Liver (tissue), 3 donors: ENCODE results near the gene ABCC1.

ENCODE experiments used
- CTCF ChIP-seq: fragments of 150-350 bp; IDR thresholded peaks from 2 replicates; pipeline ENCODE4 v1.5.1; 2017; ENCODE audit warnings: improper control_type of control experiment, low read depth, low read length; ENCODE audit not compliant: missing input control
- FOXA2 ChIP-seq: IDR thresholded peaks from 2 replicates; pipeline ENCODE4 v1.6.1; 2016; ENCODE audit warnings: antibody characterized with exemption
- JUND ChIP-seq, 2 donors: IDR thresholded peaks; 2 replicates each; pipeline ENCODE4 v1.6.1; 2016; ENCODE audit warnings: antibody characterized with exemption in 2 of 2
- RAD21 ChIP-seq, 2 donors: IDR thresholded peaks; 2 replicates each; pipeline ENCODE4 v1.6.1; 2016; ENCODE audit warnings: antibody characterized with exemption in 2 of 2, mild to moderate bottlenecking in 2 of 2
- REST ChIP-seq: IDR thresholded peaks from 2 replicates; pipeline ENCODE4 v1.6.1; 2016; ENCODE audit warnings: antibody characterized with exemption, mild to moderate bottlenecking
- RXRA ChIP-seq, 2 donors: IDR thresholded peaks; 2 replicates each; pipeline ENCODE4 v1.6.1; 2017 to 2018; ENCODE audit warnings: antibody characterized with exemption in 2 of 2, mild to moderate bottlenecking in 1 of 2
- SP1 ChIP-seq: IDR thresholded peaks from 2 replicates; pipeline ENCODE4 v1.6.1; 2018; ENCODE audit warnings: antibody characterized with exemption, mild to moderate bottlenecking
- TAF1 ChIP-seq: conservative IDR thresholded peaks from 2 replicates; pipeline ENCODE4 v1.6.1; 2016; ENCODE audit warnings: antibody characterized with exemption, mild to moderate bottlenecking
- YY1 ChIP-seq: IDR thresholded peaks from 2 replicates; pipeline ENCODE4 v1.6.1; 2016; ENCODE audit warnings: antibody characterized with exemption, mild to moderate bottlenecking
- TF ChIP-seq, protein P1 (sequence below): IDR thresholded peaks from 2 replicates; pipeline ENCODE4 v1.6.1; 2016; ENCODE audit warnings: antibody characterized with exemption
- donor health status: healthy.
- donor health status: healthy.

DNA sequence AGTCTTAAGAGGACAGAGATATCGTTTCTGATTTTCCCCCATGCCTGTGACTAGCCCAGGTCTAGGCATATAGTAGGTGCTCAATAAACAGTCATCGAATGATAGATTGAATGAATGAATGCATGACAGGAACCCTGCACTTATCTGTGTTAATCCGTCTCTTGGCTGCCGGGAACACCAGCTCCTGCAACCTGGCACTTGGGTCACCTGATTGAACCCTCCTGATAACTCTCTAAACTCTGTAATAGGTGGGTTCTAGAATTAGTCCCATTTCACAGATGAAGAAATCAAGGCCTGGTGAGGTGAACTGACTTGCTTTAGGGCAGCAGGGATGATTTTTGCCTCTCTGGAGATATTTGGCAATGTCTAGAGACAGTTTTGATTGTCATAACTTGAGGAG, 43.7 kb downstream of the ABCC1 start:
- TF ChIP-seq CTCF: no peak
- no peak for TF ChIP-seq REST
- TF ChIP-seq FOXA2: no peak
- TF ChIP-seq TAF1: no peak
- TF ChIP-seq RXRA (IDR thresholded peaks at IDR 0.05): no peak
- TF ChIP-seq JUND (IDR thresholded peaks at IDR 0.05): no peak
- TF ChIP-seq, protein P1, sequence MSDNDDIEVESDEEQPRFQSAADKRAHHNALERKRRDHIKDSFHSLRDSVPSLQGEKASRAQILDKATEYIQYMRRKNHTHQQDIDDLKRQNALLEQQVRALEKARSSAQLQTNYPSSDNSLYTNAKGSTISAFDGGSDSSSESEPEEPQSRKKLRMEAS: no peak
- TF ChIP-seq RAD21 (IDR thresholded peaks at IDR 0.05): no peak
- TF ChIP-seq YY1: no peak
- TF ChIP-seq SP1: no peak
